Effector CD8-positive, alpha-beta T cell (primary cell): ENCODE data around the gene GIT2.
"Not testable (repeated sequence)": the region's sequence is repeated elsewhere in the genome, so short reads cannot be mapped to it uniquely, and the experiment has no call there.

Experiments used
- DNase-seq: peaks from one replicate; lab custom pipeline; 2025; lab: John Stamatoyannopoulos, UW

Gene GIT2

GRCh38 chr12:109921982-109922381 lies 74.2 kb downstream of the GIT2 start:
- DNase-seq: no peak

- no peak for DNase-seq
Observed at GRCh38 chr12:109920261-109920780, 75.8 kb downstream of the GIT2 start.

GRCh38 chr12:109919456-109919855 lies 76.7 kb downstream of the GIT2 start:
- no peak for DNase-seq

- no peak for DNase-seq
Observed at GRCh38 chr12:109916045-109916444, 80.1 kb downstream of the GIT2 start.

GRCh38 chr12:109915171-109916040 lies 80.8 kb downstream of the GIT2 start:
- no peak for DNase-seq

- no peak for DNase-seq
Observed at GRCh38 chr12:109914461-109914860, 81.7 kb downstream of the GIT2 start.

- no peak for DNase-seq
Observed at GRCh38 chr12:109912855-109913321, 83.3 kb downstream of the GIT2 start.

- no peak for DNase-seq
Observed at GRCh38 chr12:109910969-109911348, 85.2 kb downstream of the GIT2 start.

- DNase-seq: no peak
Observed at GRCh38 chr12:109910254-109910968, 85.8 kb downstream of the GIT2 start.

- no peak for DNase-seq
Observed at GRCh38 chr12:109905301-109905700, 90.9 kb downstream of the GIT2 start.

GRCh38 chr12:109902891-109903418 lies 93.2 kb downstream of the GIT2 start:
- DNase-seq: no peak

GRCh38 chr12:109900752-109901580 lies 95.2 kb downstream of the GIT2 start:
- DNase-seq: no peak

GRCh38 chr12:109899783-109900751 lies 96.1 kb downstream of the GIT2 start, which contains the start of gene TCHP:
TCHP (plus strand) TSS chr12:109900274; CDS start chr12:109903027, 2,753 bp downstream.
- DNase-seq: peak; percentile 38

GRCh38 chr12:109899345-109899744 lies 96.8 kb downstream of the GIT2 start:
- not testable (repeated sequence) for DNase-seq

GRCh38 chr12:109897029-109897428 lies 99.1 kb downstream of the GIT2 start:
- no peak for DNase-seq

- DNase-seq: no peak
Observed at GRCh38 chr12:109896188-109896587, 100.0 kb downstream of the GIT2 start.

- no peak for DNase-seq
Observed at GRCh38 chr12:109894939-109895338, 101.2 kb downstream of the GIT2 start.

GRCh38 chr12:109893261-109893995 lies 102.7 kb downstream of the GIT2 start:
- DNase-seq: no peak

- DNase-seq: no peak
Observed at GRCh38 chr12:109892748-109893147, 103.4 kb downstream of the GIT2 start.
